ENCODE results near the gene ANXA5. TPM values are rescaled to one million over a fixed set of nuclear protein-coding genes. Genes with fewer than 3 reads are reported as not detected.

ANXA5 gene
- total RNA-seq, 1 donor from 2014 or later: 483 TPM

DNA sequence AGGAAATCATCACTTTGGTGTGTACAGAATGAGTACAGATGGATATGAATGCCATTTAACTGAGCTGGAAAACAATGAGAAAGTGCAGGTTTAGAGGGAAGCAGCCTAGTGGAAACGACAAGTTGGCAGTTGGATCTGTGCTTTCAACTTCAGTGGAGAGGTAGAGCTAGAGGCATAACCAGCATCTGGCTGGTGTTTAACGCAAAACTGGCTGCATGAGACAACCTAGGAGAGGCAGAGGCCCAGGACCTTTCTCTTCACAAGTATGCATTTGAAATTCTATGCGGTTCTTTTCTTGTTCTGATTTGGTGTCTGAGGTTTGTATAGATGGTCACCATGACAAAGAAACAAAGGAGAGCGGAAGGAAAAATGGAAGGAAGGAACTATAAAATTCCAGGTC, 63.1 kb downstream of the ANXA5 start:
- no peak for DNase-seq

DNA sequence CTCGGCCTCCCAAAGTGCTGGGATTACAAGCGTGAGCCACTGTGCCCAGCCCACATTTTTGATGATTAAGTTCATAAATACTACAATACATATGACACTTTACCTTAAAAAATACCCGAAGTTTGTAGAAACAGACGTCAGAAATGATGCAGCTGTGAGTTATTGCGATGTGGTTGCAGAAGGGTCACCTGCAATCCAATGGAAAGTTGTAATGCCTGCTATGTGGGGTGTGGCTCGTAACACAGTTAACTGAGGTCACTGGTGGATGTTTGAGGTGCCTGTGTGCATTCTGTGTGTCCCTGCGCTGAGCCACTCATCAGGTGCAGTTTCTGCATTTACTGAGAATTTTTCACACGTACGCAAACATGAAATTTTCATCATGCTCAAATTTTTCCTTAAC, 64.1 kb downstream of the ANXA5 start:
- DNase-seq: no peak

Other genes with a start within 250 kb of the ANXA5 start
- gene SMIM43, start 68.2 kb upstream of the ANXA5 start, total RNA-seq: 0.47 and 0.85 TPM in 2 replicates
- gene EXOSC9, start 104.3 kb upstream of the ANXA5 start, total RNA-seq: 37.5 and 41.5 TPM in 2 replicates
- 24.7 and 115 TPM in 2 replicates for gene CCNA2, start 126.9 kb upstream of the ANXA5 start, total RNA-seq
- gene BBS7, start 173.5 kb upstream of the ANXA5 start, total RNA-seq: 15.7 and 15.8 TPM in 2 replicates

All from dermis blood vessel endothelial cell (primary cell).